ENCODE data around the gene MAST4.

- TF ChIP-seq CTCF (IDR thresholded peaks at IDR 0.05; ENCODE audit: low read depth, low read length) = no peak
- TF ChIP-seq EZH2phosphoT487 (IDR thresholded peaks at IDR 0.05; ENCODE audit: low read depth) = no peak
Measured at GRCh38 chr5:67028371-67028770, 432.2 kb downstream of the MAST4 start.

Measured in OCI-LY3 (cell line).